ENCODE measurements around the gene ADH1C.
"Not testable (repeated sequence)": the region's sequence is repeated elsewhere in the genome, so short reads cannot be mapped to it uniquely, and the experiment has no call there.

The ADH1C gene

DNA sequence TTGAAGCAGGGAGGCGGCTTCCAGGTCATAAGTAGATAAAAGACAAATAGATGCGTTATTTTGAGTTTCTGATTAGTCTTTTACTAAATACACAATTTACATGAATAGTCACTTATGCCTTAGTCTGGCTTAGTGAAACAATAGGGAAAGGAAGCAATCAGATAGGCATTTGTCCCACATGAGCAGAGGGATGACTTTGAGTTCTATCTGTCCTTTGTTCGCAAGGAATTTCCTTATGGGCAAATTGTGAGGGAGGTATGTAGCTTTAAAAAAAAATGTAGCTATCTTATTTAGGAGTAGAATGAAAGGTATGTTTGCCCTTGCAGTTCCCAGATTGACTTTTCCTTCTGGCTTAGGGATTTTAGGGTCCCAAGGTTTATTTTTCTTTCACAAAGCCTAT is 26.3 kb upstream of the ADH1C start:
- H3K9ac ChIP-seq (ENCODE audit: low read length) = no peak overlapping the region
- no peaks in the 10 kb centered on the region for H3K27me3 ChIP-seq (ENCODE audit: control insufficient read depth, insufficient read depth, low read length)
- no peak overlapping the region for H3K4me3 ChIP-seq (ENCODE audit: low read length)
- H3K27ac ChIP-seq (ENCODE audit: low read depth, low read length) = no peak overlapping the region
- H3K36me3 ChIP-seq (ENCODE audit: control insufficient read depth, insufficient read depth, low read length) = no peaks in the 10 kb centered on the region
- H3K4me1 ChIP-seq (ENCODE audit: control insufficient read depth, insufficient read depth, low read length) = peaks cover 8% of the 10 kb centered on the region

DNA sequence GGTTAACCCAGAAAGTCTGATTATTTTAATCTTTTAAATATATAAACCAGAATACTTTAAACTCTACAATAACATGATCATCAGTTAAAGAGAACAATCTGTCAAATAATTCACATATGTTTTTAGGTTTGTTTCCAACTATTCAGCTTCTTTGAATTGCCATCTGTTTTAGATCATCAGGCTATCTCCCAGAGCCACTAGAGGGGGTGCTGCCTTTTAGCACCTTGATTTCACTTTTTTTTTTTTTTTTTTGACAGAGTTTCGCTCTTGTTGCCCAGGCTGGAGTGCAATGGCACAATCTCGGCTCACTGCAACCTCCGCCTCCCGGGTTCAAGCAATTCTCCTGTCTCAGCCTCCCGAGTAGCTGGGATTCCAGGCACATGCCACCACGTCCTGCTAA is 24.8 kb upstream of the ADH1C start:
- H3K4me1 ChIP-seq (ENCODE audit: control insufficient read depth, insufficient read depth, low read length); H3K9ac ChIP-seq (ENCODE audit: low read length); H3K27ac ChIP-seq (ENCODE audit: low read depth, low read length); H3K27me3 ChIP-seq (ENCODE audit: control insufficient read depth, insufficient read depth, low read length); H3K4me3 ChIP-seq (ENCODE audit: low read length); H3K36me3 ChIP-seq (ENCODE audit: control insufficient read depth, insufficient read depth, low read length): not testable (repeated sequence)

DNA sequence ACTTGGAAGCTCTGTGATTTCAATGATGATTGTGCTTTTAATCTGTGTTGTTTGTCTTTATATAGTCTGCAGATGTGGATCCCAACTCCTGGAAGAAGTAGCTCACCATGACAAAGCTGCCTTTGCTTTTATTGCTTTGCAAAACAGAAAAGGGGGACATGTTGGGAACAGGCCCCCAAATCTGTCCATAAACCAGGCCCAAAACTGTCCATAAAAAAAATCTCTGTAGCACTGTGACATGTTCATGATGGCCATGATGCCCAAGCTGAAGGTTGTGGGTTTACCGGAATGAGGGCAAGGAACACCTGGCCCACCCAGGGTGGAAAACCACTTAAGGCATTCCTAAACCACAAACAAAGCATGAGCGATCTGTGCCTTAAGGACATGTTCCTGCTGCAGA is 19.9 kb upstream of the ADH1C start:
- not testable (repeated sequence) for H3K36me3 ChIP-seq (ENCODE audit: control insufficient read depth, insufficient read depth, low read length); H3K27ac ChIP-seq (ENCODE audit: low read depth, low read length); H3K9ac ChIP-seq (ENCODE audit: low read length); H3K4me3 ChIP-seq (ENCODE audit: low read length); H3K4me1 ChIP-seq (ENCODE audit: control insufficient read depth, insufficient read depth, low read length); H3K27me3 ChIP-seq (ENCODE audit: control insufficient read depth, insufficient read depth, low read length)

DNA sequence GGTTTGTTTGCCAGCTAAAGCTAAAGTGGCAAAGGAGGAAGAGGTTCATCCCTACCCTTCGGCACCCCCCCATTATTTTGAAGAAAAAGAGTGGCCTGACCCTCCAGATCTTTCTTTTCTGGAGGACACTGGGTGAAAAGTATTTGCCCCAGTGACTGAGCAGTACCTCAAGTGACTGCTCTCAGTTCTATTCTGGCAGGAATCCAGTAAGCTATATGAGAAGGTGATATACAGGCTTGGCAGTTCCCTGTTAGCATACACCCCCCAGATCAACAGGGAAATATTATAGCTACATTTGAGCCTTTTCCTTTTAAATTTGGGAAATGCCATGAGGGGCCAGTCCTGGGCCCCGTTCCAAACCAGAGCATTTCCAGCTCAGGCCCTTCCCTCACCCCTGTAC is 15.3 kb upstream of the ADH1C start:
- not testable (repeated sequence) for H3K9ac ChIP-seq (ENCODE audit: low read length); H3K36me3 ChIP-seq (ENCODE audit: control insufficient read depth, insufficient read depth, low read length); H3K27ac ChIP-seq (ENCODE audit: low read depth, low read length); H3K27me3 ChIP-seq (ENCODE audit: control insufficient read depth, insufficient read depth, low read length); H3K4me1 ChIP-seq (ENCODE audit: control insufficient read depth, insufficient read depth, low read length); H3K4me3 ChIP-seq (ENCODE audit: low read length)

DNA sequence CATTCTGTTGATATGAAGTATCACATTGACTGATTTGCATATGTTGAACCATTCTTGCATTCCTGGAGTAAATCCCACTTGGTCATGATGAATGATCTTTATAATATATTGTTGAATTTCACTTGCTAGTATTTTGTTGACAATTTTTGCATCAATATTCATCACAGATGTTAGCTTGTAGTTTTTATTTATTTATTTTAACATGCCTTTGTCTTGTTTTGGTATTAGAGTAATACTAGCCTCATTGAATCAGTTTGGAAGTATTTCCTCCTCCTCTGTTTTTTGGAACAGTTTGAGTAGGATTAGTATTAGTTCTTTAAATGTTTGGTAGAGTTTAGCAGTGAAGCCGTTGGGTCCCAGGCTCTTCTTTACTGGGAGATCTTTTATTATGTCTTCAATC is 13.9 kb upstream of the ADH1C start:
- no peak overlapping the region for H3K27ac ChIP-seq (ENCODE audit: low read depth, low read length)
- no peaks in the 10 kb centered on the region for H3K4me1 ChIP-seq (ENCODE audit: control insufficient read depth, insufficient read depth, low read length)
- H3K27me3 ChIP-seq (ENCODE audit: control insufficient read depth, insufficient read depth, low read length) = no peaks in the 10 kb centered on the region
- H3K36me3 ChIP-seq (ENCODE audit: control insufficient read depth, insufficient read depth, low read length) = no peaks in the 10 kb centered on the region
- H3K4me3 ChIP-seq (ENCODE audit: low read length) = no peak overlapping the region
- H3K9ac ChIP-seq (ENCODE audit: low read length) = no peak overlapping the region

DNA sequence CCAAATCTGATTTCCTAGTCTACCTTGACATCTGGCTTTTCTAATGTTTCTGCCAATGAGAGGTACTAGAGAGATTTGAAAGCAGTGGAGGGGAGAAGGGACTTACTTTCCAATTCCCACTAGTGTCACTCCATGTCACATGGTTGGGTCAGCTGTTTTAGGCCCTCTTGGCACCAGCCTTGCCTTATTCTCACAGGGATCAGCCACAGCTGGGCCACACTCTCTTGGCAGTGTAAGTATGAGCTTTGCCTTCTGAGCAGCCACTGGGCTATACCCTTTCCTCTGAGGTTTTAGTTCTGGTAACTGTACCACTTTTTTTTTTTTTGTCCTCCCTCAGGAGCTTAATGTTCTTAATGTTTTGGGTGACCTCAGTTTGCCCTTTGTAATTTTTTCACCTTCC is 10.2 kb upstream of the ADH1C start:
- no peak overlapping the region for H3K9ac ChIP-seq (ENCODE audit: low read length)
- H3K27me3 ChIP-seq (ENCODE audit: control insufficient read depth, insufficient read depth, low read length) = no peaks in the 10 kb centered on the region
- H3K36me3 ChIP-seq (ENCODE audit: control insufficient read depth, insufficient read depth, low read length) = no peaks in the 10 kb centered on the region
- H3K4me1 ChIP-seq (ENCODE audit: control insufficient read depth, insufficient read depth, low read length) = no peaks in the 10 kb centered on the region
- H3K4me3 ChIP-seq (ENCODE audit: low read length) = no peak overlapping the region
- no peak overlapping the region for H3K27ac ChIP-seq (ENCODE audit: low read depth, low read length)

DNA sequence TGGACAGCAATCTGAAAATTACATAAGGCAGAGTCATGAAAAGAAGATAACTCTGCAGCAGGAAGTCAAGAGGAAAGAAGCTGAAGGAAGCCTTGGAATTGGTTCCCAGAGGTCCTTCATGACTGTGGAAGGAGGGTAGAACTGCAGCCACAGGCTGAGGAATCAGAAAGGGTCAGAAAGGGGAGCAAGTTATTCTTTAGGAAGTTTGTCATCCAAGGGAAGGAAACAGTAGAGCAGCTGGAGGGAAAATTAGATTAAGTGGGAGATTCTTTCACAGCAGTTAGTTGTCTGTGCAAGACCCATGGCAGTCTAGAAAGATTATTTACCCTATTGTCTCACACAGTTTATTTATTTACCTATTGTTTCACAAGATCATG is 9.3 kb upstream of the ADH1C start:
- Histone ChIP-seq H3K36me3 (ENCODE audit: control insufficient read depth, insufficient read depth, low read length) (no peaks in the 10 kb centered on the region), H3K27me3 (ENCODE audit: control insufficient read depth, insufficient read depth, low read length) (no peaks in the 10 kb centered on the region), H3K9ac (ENCODE audit: low read length) (no peak overlapping the region), H3K27ac (ENCODE audit: low read depth, low read length) (no peak overlapping the region), H3K4me1 (ENCODE audit: control insufficient read depth, insufficient read depth, low read length) (no peaks in the 10 kb centered on the region), H3K4me3 (ENCODE audit: low read length) (no peak overlapping the region)

DNA sequence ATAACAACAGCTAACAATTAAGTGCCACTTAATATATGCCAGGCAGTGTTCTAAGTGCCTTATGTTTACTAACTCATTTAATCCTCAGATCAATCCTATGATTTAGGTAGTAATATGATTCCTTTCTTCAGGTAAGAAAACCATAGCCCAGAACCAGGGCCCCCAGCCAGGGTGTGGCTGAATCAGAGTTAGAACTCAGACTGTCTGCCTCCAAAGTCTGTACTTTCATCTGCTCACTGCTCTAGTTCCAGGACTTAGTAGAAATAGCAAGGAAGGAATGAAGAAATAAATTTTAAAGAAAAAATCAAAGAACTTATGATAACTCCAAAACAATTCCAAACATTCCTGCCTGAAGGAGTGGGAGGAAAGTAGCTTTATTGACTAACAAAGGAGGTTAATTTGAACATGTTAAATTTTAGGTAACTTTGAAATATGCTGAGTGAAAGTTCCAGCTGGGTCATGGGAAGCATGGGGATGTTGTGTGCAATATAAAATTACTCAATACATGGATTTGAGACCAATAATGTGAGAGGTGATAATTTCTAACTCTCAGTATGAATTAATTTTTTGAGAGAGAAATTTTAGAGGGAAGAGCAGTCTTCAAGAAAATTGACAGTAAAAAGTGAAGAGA is 8.8 kb upstream of the ADH1C start:
- Histone ChIP-seq H3K27me3 (ENCODE audit: control insufficient read depth, insufficient read depth, low read length) (no peaks in the 10 kb centered on the region), H3K4me1 (ENCODE audit: control insufficient read depth, insufficient read depth, low read length) (no peaks in the 10 kb centered on the region), H3K27ac (ENCODE audit: low read depth, low read length) (no peak overlapping the region), H3K4me3 (ENCODE audit: low read length) (no peak overlapping the region), H3K9ac (ENCODE audit: low read length) (no peak overlapping the region), H3K36me3 (ENCODE audit: control insufficient read depth, insufficient read depth, low read length) (no peaks in the 10 kb centered on the region)

DNA sequence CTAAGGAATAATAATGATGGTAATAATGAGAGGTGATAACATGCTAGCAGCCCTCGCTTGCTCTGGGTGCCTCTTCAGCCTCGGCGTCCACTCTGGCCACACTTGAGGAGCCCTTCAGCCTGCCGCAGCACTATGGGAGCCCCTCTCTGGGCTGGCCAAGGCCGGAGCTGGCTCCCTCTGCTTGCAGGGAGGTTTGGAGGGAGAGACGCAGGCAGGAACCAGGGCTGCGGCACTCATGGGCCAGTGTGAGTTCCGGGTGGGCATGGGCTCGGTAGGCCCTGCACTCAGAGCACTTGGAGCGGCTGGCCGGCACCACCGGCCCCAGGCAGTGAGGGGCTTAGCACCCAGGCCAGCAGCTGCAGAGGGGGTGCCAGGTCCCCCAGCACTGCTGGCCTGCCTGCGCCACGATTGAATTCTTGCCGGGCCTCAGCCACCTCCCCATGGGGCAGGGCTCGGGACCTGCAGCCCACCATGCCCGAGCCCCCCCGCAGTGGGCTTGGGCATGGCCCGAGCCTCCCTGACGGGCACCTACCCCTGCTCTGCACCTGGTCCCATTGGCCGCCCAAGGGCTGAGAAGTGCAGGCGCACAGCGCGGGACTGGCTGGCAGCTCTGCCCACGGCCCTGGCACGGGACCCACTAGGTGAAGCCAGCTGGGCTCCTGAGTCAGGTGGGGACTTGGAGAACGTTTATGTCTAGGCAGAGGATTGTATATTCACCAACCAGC is 7.1 kb upstream of the ADH1C start:
- no peaks in the 10 kb centered on the region for H3K27me3 ChIP-seq (ENCODE audit: control insufficient read depth, insufficient read depth, low read length)
- H3K4me3 ChIP-seq (ENCODE audit: low read length) = no peak overlapping the region
- no peak overlapping the region for H3K27ac ChIP-seq (ENCODE audit: low read depth, low read length)
- H3K4me1 ChIP-seq (ENCODE audit: control insufficient read depth, insufficient read depth, low read length) = no peaks in the 10 kb centered on the region
- no peak overlapping the region for H3K9ac ChIP-seq (ENCODE audit: low read length)
- no peaks in the 10 kb centered on the region for H3K36me3 ChIP-seq (ENCODE audit: control insufficient read depth, insufficient read depth, low read length)

DNA sequence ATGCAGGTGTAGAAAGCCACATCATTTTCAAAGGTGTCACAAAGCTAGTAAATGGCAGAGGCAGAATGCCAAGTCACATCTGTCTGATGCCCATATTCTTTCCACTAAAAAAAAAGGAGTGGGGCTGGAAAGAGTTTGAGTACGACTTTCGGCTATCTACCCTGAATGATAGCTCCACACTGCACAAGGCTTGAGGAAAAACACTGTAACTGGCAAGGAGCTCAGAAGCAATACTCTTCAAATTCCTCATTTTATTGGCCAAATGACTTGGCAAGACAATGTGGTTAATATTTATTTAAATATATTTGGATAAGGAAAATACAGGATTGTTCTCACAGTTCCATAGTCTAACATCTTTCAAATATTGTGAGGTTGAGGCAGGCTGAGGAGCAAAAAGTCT is 5.4 kb upstream of the ADH1C start:
- no peak overlapping the region for H3K27ac ChIP-seq (ENCODE audit: low read depth, low read length)
- no peak overlapping the region for H3K9ac ChIP-seq (ENCODE audit: low read length)

DNA sequence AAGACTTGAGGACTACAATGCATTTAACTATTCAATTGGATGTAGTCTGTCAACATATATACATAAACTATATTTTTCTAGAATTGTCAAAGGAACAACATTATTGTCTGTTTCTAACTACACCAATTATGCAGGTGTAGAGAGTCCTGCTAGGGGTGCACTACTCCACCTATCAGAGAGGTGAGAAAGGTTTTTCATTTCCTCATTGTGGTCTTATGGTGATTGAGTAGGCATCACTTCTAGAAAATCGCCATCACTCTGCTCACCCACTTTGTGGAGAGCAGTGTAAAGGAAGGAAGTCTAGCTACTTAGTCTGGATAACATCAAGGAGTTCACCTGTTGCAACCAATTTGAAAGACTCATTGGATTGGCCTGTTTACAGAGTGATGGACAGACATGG is 4.4 kb upstream of the ADH1C start:
- Histone ChIP-seq H3K36me3 (ENCODE audit: control insufficient read depth, insufficient read depth, low read length) (no peaks in the 10 kb centered on the region), H3K27me3 (ENCODE audit: control insufficient read depth, insufficient read depth, low read length) (no peaks in the 10 kb centered on the region), H3K4me1 (ENCODE audit: control insufficient read depth, insufficient read depth, low read length) (no peaks in the 10 kb centered on the region), H3K4me3 (ENCODE audit: low read length) (no peak overlapping the region), H3K27ac (ENCODE audit: low read depth, low read length) (no peak overlapping the region), H3K9ac (ENCODE audit: low read length) (no peak overlapping the region)

More for the DNA sequence above, 5.4 kb upstream of the ADH1C start:
- Histone ChIP-seq H3K4me1 (ENCODE audit: control insufficient read depth, insufficient read depth, low read length) (no peaks in the 10 kb centered on the region), H3K36me3 (ENCODE audit: control insufficient read depth, insufficient read depth, low read length) (no peaks in the 10 kb centered on the region), H3K4me3 (ENCODE audit: low read length) (no peak overlapping the region), H3K27me3 (ENCODE audit: control insufficient read depth, insufficient read depth, low read length) (no peaks in the 10 kb centered on the region)

DNA sequence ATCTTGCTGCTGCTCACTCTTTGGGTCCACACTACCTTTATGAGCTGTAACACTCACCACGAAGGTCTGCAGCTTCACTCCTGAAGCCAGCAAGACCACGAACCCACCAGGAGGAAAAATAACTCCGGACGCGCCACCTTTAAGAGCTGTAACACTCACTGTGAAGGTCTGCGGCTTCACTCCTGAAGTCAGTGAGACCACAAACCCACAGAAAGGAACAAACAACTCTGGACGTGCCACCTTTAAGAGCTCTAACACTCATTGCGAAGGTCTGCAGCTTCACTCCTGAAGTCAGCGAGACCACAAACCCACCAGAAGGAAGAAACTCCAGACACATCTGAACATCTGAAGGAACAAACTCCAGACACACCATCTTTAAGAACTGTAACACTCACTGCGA is 3.6 kb upstream of the ADH1C start:
- H3K27me3 ChIP-seq (ENCODE audit: control insufficient read depth, insufficient read depth, low read length); H3K27ac ChIP-seq (ENCODE audit: low read depth, low read length); H3K4me3 ChIP-seq (ENCODE audit: low read length); H3K9ac ChIP-seq (ENCODE audit: low read length); H3K4me1 ChIP-seq (ENCODE audit: control insufficient read depth, insufficient read depth, low read length); H3K36me3 ChIP-seq (ENCODE audit: control insufficient read depth, insufficient read depth, low read length): not testable (repeated sequence)

DNA sequence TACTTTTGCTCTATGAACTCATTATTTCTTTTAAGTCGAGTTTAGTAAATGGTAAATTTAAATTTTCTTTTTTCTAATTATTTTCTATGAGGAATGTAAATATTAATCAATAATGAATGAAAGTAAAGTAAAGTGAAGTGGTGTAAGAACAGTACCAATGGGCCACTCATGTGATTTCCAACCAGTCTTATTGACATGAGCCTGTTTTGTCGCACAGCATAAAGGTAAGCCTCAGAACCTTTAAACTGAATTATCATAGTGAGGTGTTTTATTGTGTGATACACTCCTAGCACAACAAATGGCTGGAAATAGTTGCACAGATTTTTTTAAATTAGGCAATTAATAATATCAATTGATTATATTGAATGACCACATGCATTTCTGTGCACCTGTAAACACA is 1.1 kb downstream of the ADH1C start:
- Histone ChIP-seq H3K4me1 (ENCODE audit: control insufficient read depth, insufficient read depth, low read length) (no peaks in the 10 kb centered on the region), H3K36me3 (ENCODE audit: control insufficient read depth, insufficient read depth, low read length) (no peaks in the 10 kb centered on the region), H3K4me3 (ENCODE audit: low read length) (no peak overlapping the region), H3K27ac (ENCODE audit: low read depth, low read length) (no peak overlapping the region), H3K9ac (ENCODE audit: low read length) (no peak overlapping the region), H3K27me3 (ENCODE audit: control insufficient read depth, insufficient read depth, low read length) (no peaks in the 10 kb centered on the region)

Data from rectal smooth muscle tissue (tissue), 1 donor.